Choroid plexus epithelial cell (primary cell): ENCODE results near the gene C19orf47.

ENCODE experiments used
- DNase-seq: peaks from one replicate; pipeline ENCODE4 v3.0.0-alpha.2; 2010; ENCODE audit warnings: low read depth
- H3K4me3 ChIP-seq: 2 replicates; pipeline ENCODE4 v1.5.1; 2011; ENCODE audit warnings: low read depth, mild to moderate bottlenecking, control low read depth, low read length, moderate library complexity
- TF ChIP-seq, protein P1 (sequence below): conservative IDR thresholded peaks from 2 replicates; pipeline ENCODE4 v1.5.1; 2011; ENCODE audit warnings: low read depth, mild to moderate bottlenecking, control low read depth, inconsistent platforms, low read length, moderate library complexity

Gene C19orf47, protein sequence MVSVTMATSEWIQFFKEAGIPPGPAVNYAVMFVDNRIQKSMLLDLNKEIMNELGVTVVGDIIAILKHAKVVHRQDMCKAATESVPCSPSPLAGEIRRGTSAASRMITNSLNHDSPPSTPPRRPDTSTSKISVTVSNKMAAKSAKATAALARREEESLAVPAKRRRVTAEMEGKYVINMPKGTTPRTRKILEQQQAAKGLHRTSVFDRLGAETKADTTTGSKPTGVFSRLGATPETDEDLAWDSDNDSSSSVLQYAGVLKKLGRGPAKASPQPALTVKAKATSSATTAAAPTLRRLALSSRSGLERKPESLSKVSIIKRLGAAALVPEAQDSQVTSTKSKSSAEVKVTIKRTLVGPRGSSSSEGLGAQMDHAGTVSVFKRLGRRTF

DNA sequence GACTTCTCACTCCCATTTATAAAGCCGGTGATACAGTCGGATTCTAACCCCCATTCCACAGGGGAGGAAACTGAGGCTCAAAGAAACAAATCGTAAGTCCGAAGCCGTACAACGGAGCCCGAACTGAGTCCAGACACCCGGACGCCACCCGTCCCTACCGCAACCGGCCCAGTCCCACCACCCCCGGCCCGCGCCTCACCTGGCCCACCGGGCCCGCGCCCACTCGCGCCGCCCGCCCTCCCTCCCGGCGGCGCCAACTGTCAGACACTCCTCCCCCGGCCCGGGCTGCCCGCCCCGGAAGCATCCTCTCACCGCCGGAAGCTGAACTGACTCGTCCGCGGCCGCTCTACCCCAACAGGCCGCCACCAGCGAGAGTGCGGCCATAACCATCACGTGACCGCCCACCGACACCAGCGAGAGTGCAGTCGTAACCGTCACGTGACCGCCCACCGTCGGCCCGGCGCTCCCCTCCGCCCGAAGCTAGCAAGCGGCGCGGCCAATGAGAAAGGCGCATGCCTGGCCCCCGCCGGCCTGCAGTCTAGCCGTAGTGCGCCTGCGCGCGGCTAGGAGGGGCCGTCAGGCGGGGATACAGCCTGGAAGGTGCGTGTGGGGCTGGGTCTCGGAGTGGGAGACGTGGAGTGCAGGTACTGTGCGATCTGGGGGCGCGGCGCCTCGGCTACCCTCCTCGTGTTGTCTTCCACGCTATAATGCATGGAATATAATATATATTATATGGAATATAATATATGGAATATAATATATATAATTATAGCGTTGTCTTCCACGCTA is at the start of gene C19orf47, which contains the start of gene PLD3:
TSS of gene C19orf47 (minus strand) at position 273 of the 789 bp plus-strand sequence. CDS start 6,540 bp downstream, outside the sequence.
TSS of gene PLD3 (plus strand) at position 571 of the 789 bp plus-strand sequence. CDS start 17,789 bp downstream, outside the sequence.
- TF ChIP-seq, protein P1, sequence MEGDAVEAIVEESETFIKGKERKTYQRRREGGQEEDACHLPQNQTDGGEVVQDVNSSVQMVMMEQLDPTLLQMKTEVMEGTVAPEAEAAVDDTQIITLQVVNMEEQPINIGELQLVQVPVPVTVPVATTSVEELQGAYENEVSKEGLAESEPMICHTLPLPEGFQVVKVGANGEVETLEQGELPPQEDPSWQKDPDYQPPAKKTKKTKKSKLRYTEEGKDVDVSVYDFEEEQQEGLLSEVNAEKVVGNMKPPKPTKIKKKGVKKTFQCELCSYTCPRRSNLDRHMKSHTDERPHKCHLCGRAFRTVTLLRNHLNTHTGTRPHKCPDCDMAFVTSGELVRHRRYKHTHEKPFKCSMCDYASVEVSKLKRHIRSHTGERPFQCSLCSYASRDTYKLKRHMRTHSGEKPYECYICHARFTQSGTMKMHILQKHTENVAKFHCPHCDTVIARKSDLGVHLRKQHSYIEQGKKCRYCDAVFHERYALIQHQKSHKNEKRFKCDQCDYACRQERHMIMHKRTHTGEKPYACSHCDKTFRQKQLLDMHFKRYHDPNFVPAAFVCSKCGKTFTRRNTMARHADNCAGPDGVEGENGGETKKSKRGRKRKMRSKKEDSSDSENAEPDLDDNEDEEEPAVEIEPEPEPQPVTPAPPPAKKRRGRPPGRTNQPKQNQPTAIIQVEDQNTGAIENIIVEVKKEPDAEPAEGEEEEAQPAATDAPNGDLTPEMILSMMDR, result no peak
- DNase-seq, result peak; percentile 100
- H3K4me3 ChIP-seq, result peak within 1 kb of the TSS; percentile 84

GRCh38 chr19:40397568-40397906 is 49.3 kb upstream of the C19orf47 start:
- TF ChIP-seq, protein P1, result no peak
- no peak for DNase-seq

DNA sequence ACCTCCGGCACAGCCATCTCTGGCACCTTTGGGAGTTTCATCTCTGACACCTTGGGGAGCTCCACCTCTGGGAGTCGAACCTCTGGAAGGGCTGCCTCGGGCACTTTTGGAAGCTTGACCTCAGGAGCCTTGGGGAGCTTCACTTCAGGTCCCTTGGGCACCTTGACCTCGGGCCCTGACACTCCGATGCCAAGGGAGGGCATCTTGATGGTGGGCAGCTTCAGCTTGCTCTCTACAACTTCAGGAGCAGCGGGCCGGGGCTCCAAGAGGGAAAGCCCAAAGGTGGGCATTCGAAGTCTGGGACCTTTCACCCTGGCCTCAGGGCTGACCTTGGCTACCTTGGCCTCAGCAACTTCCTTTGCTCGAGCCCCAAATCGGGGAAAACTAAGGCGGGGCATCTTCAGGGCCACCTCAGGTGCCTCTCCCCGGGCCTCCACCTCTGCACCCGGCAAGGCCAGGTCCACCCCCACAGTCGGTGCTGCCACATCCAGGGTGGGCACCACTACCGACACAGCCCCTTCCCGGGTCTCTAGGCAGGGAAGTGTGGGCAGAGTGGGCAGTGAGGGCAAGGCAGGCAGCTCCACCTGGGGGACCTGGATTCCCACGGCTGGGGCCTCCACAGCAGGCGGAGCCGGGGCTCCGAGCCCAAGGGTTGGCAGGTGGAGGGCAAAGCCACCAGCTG is 48.8 kb upstream of the C19orf47 start:
- no peak for DNase-seq
- TF ChIP-seq, protein P1, result no peak
- no peak overlapping the region for H3K4me3 ChIP-seq

More at GRCh38 chr19:40397568-40397906, 49.3 kb upstream of the C19orf47 start:
- H3K4me3 ChIP-seq, result no peak overlapping the region

DNA sequence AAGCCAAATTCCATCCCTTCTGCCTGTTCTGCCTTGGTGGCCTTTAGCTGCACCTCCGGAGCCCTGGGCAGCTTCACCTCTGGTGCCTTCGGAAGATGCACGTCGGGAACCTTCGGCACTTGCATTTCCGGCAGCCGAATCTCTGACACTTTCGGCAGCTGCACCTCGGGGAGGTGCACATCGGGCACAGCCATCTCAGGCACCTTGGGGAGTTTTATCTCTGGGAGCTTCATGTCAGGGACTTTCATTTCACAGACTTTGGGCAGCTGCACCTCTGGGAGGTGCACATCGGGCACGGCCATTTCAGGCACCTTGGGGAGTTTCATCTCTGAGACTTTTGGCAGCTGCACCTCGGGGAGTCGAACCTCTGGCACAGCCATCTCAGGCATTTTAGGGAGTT is 47.8 kb upstream of the C19orf47 start:
- no peak overlapping the region for H3K4me3 ChIP-seq
- no peak for DNase-seq
- TF ChIP-seq, protein P1, result no peak

- TF ChIP-seq, protein P1, result no peak
- no peak for DNase-seq
- no peak overlapping the region for H3K4me3 ChIP-seq
These were observed 46.6 kb upstream of the C19orf47 start for GRCh38 chr19:40394816-40395210.

- no peak overlapping the region for H3K4me3 ChIP-seq
- TF ChIP-seq, protein P1, result no peak
- no peak for DNase-seq
These were observed 46.0 kb upstream of the C19orf47 start for GRCh38 chr19:40393894-40394815.
